HepG2 (cell line): ENCODE measurements around the gene CCDC197. TPM values are rescaled to one million over a fixed set of nuclear protein-coding genes. Genes with fewer than 3 reads are reported as not detected.

Experiments
- CHCHD3 ChIP-seq: sonication (generic); formaldehyde crosslinking; IDR thresholded peaks from 2 replicates; pipeline ENCODE4 v1.8.0; 2022; ENCODE audit warnings: mild to moderate bottlenecking, missing genetic modification reagents, moderate library complexity
- ETV5 ChIP-seq: IDR thresholded peaks from 2 replicates; pipeline ENCODE4 v1.6.1; 2018; ENCODE audit warnings: missing biosample characterization, missing genetic modification reagents, inconsistent platforms, borderline replicate concordance
- HMGA1 ChIP-seq: sonication (generic); formaldehyde crosslinking; conservative IDR thresholded peaks from 2 replicates; pipeline ENCODE4 v1.4.0; 2020; ENCODE audit warnings: missing genetic modification reagents
- HNRNPUL1 ChIP-seq: fragments of 200-400 bp; formaldehyde crosslinking; IDR thresholded peaks from 2 replicates; pipeline ENCODE4 v1.6.1; 2017; ENCODE audit warnings: low read depth, mild to moderate bottlenecking, low read length, moderate library complexity
- JUNB ChIP-seq: sonication (generic); formaldehyde crosslinking; IDR thresholded peaks from 2 replicates; pipeline ENCODE4 v1.8.0; 2022; ENCODE audit warnings: missing genetic modification reagents, mild to moderate bottlenecking, borderline replicate concordance
- MAF1 ChIP-seq: sonication (generic); formaldehyde crosslinking; IDR thresholded peaks from 2 replicates; pipeline ENCODE4 v1.5.0; 2020; ENCODE audit warnings: missing genetic modification reagents, borderline replicate concordance
- NFE2 ChIP-seq: sonication (generic); formaldehyde crosslinking; IDR thresholded peaks from 2 replicates; pipeline ENCODE4 v1.4.0; 2020; ENCODE audit warnings: missing genetic modification reagents
- RORA ChIP-seq: sonication (generic); formaldehyde crosslinking; IDR thresholded peaks from 2 replicates; pipeline ENCODE4 v1.5.0; 2020; ENCODE audit warnings: mild to moderate bottlenecking, missing genetic modification reagents, moderate library complexity
- TEAD2 ChIP-seq: sonication (generic); formaldehyde crosslinking; IDR thresholded peaks from 2 replicates; pipeline ENCODE4 v1.9.0; 2021; ENCODE audit warnings: missing genetic modification reagents
- ZIK1 ChIP-seq: sonication (generic); formaldehyde crosslinking; IDR thresholded peaks from 2 replicates; pipeline ENCODE4 v1.5.0; 2020; ENCODE audit warnings: mild to moderate bottlenecking, low read depth, missing genetic modification reagents, borderline replicate concordance
- ZNF180 ChIP-seq: sonication (generic); formaldehyde crosslinking; IDR thresholded peaks from 2 replicates; pipeline ENCODE4 v1.4.0; 2020; ENCODE audit warnings: low read depth, missing genetic modification reagents, borderline replicate concordance
- ZNF24 ChIP-seq: fragments of 450-650 bp; IDR thresholded peaks from 2 replicates; pipeline ENCODE4 v1.6.1; 2017; ENCODE audit warnings: antibody characterized with exemption, mild to moderate bottlenecking
- ZNF382 ChIP-seq: sonication (generic); formaldehyde crosslinking; IDR thresholded peaks from 2 replicates; pipeline ENCODE4 v1.5.0; 2020; ENCODE audit warnings: missing genetic modification reagents, mild to moderate bottlenecking, borderline replicate concordance
- ZNF484 ChIP-seq: sonication (generic); formaldehyde crosslinking; IDR thresholded peaks from 2 replicates; pipeline ENCODE4 v1.5.1; 2020; ENCODE audit warnings: mild to moderate bottlenecking, low read depth, missing genetic modification reagents, borderline replicate concordance
- ZNF557 ChIP-seq: sonication (generic); formaldehyde crosslinking; IDR thresholded peaks from 2 replicates; pipeline ENCODE4 v1.4.0; 2020; ENCODE audit warnings: missing genetic modification reagents
- ZNF713 ChIP-seq: sonication (generic); formaldehyde crosslinking; IDR thresholded peaks from 2 replicates; pipeline ENCODE4 v1.4.0; 2020; ENCODE audit warnings: mild to moderate bottlenecking, missing genetic modification reagents
- polyA plus RNA-seq, 8 experiments: library from polyadenylated mRNA; depleted of rRNA in 3 of 8; stranded (reverse) in 7 of 8; unstranded in 1 of 8; fragments of >200 nt; fragmentation: Illumina TruSeq in 4 of 8; extraction: Trizol in 4 of 8; gene quantifications; 2 replicates each; pipeline versions ENCODE4 v1.2.1 to v1.2.3, GENCODE V29; 2011 to 2016; ENCODE audit warnings: low read depth in 4 of 8, missing spikeins in 1 of 8, mixed read lengths in 1 of 8; ENCODE audit not compliant: insufficient read depth in 1 of 8
- total RNA-seq, 5 experiments: library from RNA; depleted of rRNA; stranded (reverse); fragments of >200 nt; fragmentation: Illumina TruSeq; extraction: Trizol; gene quantifications; 2 replicates each; pipeline ENCODE4 v1.2.3, GENCODE V29; 2016; ENCODE audit warnings: low read depth in 1 of 5
- TF ChIP-seq, protein P1 (sequence below): sonication (generic); formaldehyde crosslinking; IDR thresholded peaks from 2 replicates; pipeline ENCODE4 v1.9.0; 2021; ENCODE audit warnings: missing genetic modification reagents, borderline replicate concordance
- TF ChIP-seq, protein P2 (sequence below): sonication (generic); formaldehyde crosslinking; IDR thresholded peaks from 2 replicates; pipeline ENCODE4 v1.5.1; 2020; ENCODE audit warnings: missing genetic modification reagents, mild to moderate bottlenecking, borderline replicate concordance
- TF ChIP-seq, protein P3 (sequence below): sonication (generic); formaldehyde crosslinking; IDR thresholded peaks from 2 replicates; pipeline ENCODE4 v1.8.0; 2022; ENCODE audit warnings: low read depth, missing genetic modification reagents
- TF ChIP-seq, protein P4 (sequence below): sonication (generic); formaldehyde crosslinking; IDR thresholded peaks from 2 replicates; pipeline ENCODE4 v1.4.0; 2020; ENCODE audit warnings: mild to moderate bottlenecking, missing genetic modification reagents

CCDC197 gene
- total and polyA plus RNA-seq, 2 of the 13 experiments (the other 11 are each of a cell fraction or from before 2014, with no cell fraction given) = 0.11 to 0.13 TPM

DNA sequence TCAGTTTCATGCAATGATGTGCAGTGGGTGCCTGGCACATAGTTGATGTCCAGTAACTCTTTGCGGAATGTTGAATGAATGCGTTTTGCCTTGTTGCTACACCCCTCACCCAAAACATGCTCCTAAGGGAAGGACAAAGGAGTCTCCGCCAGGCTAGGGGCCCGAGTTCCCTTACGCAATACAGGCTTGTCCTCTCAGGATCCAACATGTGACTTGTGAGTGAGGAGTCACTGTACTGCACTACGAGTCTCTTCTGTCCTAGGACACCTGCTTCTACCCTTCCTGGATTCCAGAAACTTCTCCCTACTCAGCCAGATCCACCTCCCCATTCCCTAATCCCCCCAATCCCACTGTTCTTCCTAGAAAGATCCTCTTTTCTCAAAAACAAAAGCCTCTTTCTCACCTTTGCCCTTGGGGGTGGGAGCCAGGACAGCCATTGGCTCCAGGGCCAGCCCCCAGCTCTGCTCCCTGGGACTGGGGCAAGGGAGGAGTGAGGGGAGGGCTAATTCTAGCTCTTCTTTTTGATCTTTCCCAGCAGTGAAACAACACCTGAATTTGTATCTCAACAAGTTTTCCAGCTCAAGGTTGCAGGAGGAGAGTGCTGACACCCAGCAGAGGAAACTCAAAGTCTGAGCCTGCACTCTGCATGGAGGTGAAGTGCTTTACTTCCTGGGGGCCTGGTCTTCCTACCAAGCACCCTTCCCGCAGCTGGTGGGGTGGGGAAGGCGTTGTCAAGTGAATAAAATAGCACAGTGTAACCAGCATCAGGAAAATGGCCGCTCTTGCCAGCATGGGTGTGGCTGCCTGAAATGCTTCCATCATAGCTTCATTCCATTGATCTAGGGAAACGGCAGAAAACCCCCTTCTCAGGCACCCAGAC is 25.7 kb downstream of the CCDC197 start (continued):
- TF ChIP-seq, protein P1, sequence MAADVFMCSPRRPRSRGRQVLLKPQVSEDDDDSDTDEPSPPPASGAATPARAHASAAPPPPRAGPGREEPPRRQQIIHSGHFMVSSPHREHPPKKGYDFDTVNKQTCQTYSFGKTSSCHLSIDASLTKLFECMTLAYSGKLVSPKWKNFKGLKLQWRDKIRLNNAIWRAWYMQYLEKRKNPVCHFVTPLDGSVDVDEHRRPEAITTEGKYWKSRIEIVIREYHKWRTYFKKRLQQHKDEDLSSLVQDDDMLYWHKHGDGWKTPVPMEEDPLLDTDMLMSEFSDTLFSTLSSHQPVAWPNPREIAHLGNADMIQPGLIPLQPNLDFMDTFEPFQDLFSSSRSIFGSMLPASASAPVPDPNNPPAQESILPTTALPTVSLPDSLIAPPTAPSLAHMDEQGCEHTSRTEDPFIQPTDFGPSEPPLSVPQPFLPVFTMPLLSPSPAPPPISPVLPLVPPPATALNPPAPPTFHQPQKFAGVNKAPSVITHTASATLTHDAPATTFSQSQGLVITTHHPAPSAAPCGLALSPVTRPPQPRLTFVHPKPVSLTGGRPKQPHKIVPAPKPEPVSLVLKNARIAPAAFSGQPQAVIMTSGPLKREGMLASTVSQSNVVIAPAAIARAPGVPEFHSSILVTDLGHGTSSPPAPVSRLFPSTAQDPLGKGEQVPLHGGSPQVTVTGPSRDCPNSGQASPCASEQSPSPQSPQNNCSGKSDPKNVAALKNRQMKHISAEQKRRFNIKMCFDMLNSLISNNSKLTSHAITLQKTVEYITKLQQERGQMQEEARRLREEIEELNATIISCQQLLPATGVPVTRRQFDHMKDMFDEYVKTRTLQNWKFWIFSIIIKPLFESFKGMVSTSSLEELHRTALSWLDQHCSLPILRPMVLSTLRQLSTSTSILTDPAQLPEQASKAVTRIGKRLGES = no peak
- no peak for TF ChIP-seq ZNF557 (CRISPR knock-in tag)
- TF ChIP-seq, protein P2, sequence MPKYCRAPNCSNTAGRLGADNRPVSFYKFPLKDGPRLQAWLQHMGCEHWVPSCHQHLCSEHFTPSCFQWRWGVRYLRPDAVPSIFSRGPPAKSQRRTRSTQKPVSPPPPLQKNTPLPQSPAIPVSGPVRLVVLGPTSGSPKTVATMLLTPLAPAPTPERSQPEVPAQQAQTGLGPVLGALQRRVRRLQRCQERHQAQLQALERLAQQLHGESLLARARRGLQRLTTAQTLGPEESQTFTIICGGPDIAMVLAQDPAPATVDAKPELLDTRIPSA (CRISPR knock-in tag) = no peak
- no peak for TF ChIP-seq TEAD2
- TF ChIP-seq JUNB (CRISPR knock-in tag) = no peak
- TF ChIP-seq, protein P3, sequence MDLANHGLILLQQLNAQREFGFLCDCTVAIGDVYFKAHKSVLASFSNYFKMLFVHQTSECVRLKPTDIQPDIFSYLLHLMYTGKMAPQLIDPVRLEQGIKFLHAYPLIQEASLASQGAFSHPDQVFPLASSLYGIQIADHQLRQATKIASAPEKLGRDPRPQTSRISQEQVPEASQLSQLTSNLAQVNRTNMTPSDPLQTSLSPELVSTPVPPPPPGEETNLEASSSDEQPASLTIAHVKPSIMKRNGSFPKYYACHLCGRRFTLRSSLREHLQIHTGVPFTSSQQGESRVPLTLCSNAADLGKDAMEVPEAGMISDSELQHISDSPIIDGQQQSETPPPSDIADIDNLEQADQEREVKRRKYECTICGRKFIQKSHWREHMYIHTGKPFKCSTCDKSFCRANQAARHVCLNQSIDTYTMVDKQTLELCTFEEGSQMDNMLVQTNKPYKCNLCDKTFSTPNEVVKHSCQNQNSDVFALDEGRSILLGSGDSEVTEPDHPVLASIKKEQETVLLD = no peak
- no peak for TF ChIP-seq ZNF24
- no peak for TF ChIP-seq ZNF180 (CRISPR knock-in tag)
- TF ChIP-seq RORA = no peak
- TF ChIP-seq NFE2 (CRISPR knock-in tag) = no peak
- no peak for TF ChIP-seq HMGA1 (CRISPR knock-in tag)
- TF ChIP-seq ZNF382 = no peak
- no peak for TF ChIP-seq ZNF713 (CRISPR knock-in tag)
- no peak for TF ChIP-seq ETV5 (CRISPR knock-in tag)
- TF ChIP-seq ZIK1 (CRISPR knock-in tag) = no peak
- TF ChIP-seq, protein P4, sequence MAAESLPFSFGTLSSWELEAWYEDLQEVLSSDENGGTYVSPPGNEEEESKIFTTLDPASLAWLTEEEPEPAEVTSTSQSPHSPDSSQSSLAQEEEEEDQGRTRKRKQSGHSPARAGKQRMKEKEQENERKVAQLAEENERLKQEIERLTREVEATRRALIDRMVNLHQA = no peak
- no peak for TF ChIP-seq MAF1 (CRISPR knock-in tag)
- no peak for TF ChIP-seq ZNF484 (CRISPR knock-in tag)
- TF ChIP-seq HNRNPUL1 = no peak
- TF ChIP-seq CHCHD3 (CRISPR knock-in tag) = no peak
